ENCODE measurements around the gene MRPL51. TPM values are rescaled to one million over a fixed set of nuclear protein-coding genes. Genes with fewer than 3 reads are reported as not detected.
A peak's percentile ranks its signal among the peaks of the same experiment; 100 is the strongest.

The MRPL51 gene
- total and polyA plus RNA-seq, 2 donors (not counting 1 experiment from before 2014, with no cell fraction given) = 18.6 to 72.6 TPM

DNA sequence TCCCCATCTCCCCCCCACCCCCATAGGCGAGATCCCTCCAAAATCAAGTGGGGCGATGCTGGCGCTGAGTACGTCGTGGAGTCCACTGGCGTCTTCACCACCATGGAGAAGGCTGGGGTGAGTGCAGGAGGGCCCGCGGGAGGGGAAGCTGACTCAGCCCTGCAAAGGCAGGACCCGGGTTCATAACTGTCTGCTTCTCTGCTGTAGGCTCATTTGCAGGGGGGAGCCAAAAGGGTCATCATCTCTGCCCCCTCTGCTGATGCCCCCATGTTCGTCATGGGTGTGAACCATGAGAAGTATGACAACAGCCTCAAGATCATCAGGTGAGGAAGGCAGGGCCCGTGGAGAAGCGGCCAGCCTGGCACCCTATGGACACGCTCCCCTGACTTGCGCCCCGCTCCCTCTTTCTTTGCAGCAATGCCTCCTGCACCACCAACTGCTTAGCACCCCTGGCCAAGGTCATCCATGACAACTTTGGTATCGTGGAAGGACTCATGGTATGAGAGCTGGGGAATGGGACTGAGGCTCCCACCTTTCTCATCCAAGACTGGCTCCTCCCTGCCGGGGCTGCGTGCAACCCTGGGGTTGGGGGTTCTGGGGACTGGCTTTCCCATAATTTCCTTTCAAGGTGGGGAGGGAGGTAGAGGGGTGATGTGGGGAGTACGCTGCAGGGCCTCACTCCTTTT lies 44.0 kb upstream of the MRPL51 start:
- Histone ChIP-seq H4K20me1 (ENCODE audit: control insufficient read depth, insufficient read depth, low read length, poor library complexity, severe bottlenecking) (peaks cover 31% of the 10 kb centered on the region), H3K79me2 (ENCODE audit: control insufficient read depth, insufficient read depth, low read length) (peaks cover 10% of the 10 kb centered on the region), H3K9ac (ENCODE audit: low read length) (no peak overlapping the region), H3K36me3 (replicated peaks in 1 of 2; ENCODE audit: control extremely low read depth in 1 of 2, control insufficient read depth in 1 of 2, extremely low read depth in 1 of 2, insufficient read depth in 2 of 2, low read length in 1 of 2) (peaks cover 0 to 32% of the 10 kb centered on the region in 2 experiments), H3K9me3 (ENCODE audit: control extremely low read depth in 1 of 3, control insufficient read depth in 2 of 3, insufficient read depth in 1 of 3, low read length in 2 of 3) (no peaks in the 10 kb centered on the region), H3K4me3 (ENCODE audit: control extremely low read depth in 1 of 5, extremely low read depth in 1 of 5, insufficient read depth in 1 of 5, low read depth in 2 of 5, low read length in 4 of 5) (no peak overlapping the region), H3K4me2 (replicated peaks; ENCODE audit: low read depth, low read length, poor library complexity, severe bottlenecking) (no peak overlapping the region), H2AFZ (ENCODE audit: insufficient read depth, low read depth, low read length, poor library complexity, severe bottlenecking) (no peak overlapping the region), H3K4me1 (ENCODE audit: control insufficient read depth in 2 of 2, insufficient read depth in 2 of 2, low read length in 2 of 2) (peaks cover 41 to 56% of the 10 kb centered on the region in 2 donors), H3K27me3 (replicated peaks in 1 of 4; ENCODE audit: control extremely low read depth in 1 of 4, control insufficient read depth in 3 of 4, insufficient read depth in 4 of 4, low read length in 3 of 4) (no peaks in the 10 kb centered on the region), H3K27ac (ENCODE audit: low read length in 2 of 2) (no peak overlapping the region)
- no peaks in the 10 kb centered on the region for H3K9me3 Mint-ChIP-seq (ENCODE audit: insufficient read depth)
- POLR2A ChIA-PET = interaction anchor here (0.7 to 5.4 kb wide), 6 partner anchors 66 to 124 kb away, joined by 3 to 39 read pairs (median 12); partner anchors contain the start of gene VAMP1
- peak; percentile 33 for DNase-seq
- CTCF ChIA-PET = interaction anchor here (0.5 to 7.0 kb wide), 39 partner anchors 12 to 341 kb away, joined by 3 to 222 read pairs (median 3); partner anchors contain the start of genes CD27, CDCA3, IFFO1 and MRPL51
- H3K27ac Mint-ChIP-seq = peak overlapping the region; percentile 88
- intact Hi-C loops (cut with micrococcal nuclease) = loop anchor here (5.0 kb wide), 1 partner anchor 250 kb away; no protein-coding TSS in a partner anchor
- no peak for ATAC-seq (ENCODE audit: low read depth)
- WGBS (ENCODE audit: insufficient coverage) = 71% methylated on average over 9 of the region's 19 CpGs
- no peak for TF ChIP-seq EZH2 (IDR thresholded peaks at IDR 0.05; ENCODE audit: borderline replicate concordance, insufficient read depth, low read depth, low read length, poor library complexity, severe bottlenecking)
- TF ChIP-seq, protein P1, sequence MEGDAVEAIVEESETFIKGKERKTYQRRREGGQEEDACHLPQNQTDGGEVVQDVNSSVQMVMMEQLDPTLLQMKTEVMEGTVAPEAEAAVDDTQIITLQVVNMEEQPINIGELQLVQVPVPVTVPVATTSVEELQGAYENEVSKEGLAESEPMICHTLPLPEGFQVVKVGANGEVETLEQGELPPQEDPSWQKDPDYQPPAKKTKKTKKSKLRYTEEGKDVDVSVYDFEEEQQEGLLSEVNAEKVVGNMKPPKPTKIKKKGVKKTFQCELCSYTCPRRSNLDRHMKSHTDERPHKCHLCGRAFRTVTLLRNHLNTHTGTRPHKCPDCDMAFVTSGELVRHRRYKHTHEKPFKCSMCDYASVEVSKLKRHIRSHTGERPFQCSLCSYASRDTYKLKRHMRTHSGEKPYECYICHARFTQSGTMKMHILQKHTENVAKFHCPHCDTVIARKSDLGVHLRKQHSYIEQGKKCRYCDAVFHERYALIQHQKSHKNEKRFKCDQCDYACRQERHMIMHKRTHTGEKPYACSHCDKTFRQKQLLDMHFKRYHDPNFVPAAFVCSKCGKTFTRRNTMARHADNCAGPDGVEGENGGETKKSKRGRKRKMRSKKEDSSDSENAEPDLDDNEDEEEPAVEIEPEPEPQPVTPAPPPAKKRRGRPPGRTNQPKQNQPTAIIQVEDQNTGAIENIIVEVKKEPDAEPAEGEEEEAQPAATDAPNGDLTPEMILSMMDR (IDR thresholded peaks at IDR 0.05) = no peak
- peak overlapping the region; percentile 26 for H3K4me3 Mint-ChIP-seq
- H3K27me3 Mint-ChIP-seq = no peaks in the 10 kb centered on the region
- peaks cover 64% of the 10 kb centered on the region for H3K4me1 Mint-ChIP-seq
